ENCODE measurements around the gene FAM53B.
"Not testable (repeated sequence)": the region's sequence is repeated elsewhere in the genome, so short reads cannot be mapped to it uniquely, and the experiment has no call there.

FAM53B gene, protein sequence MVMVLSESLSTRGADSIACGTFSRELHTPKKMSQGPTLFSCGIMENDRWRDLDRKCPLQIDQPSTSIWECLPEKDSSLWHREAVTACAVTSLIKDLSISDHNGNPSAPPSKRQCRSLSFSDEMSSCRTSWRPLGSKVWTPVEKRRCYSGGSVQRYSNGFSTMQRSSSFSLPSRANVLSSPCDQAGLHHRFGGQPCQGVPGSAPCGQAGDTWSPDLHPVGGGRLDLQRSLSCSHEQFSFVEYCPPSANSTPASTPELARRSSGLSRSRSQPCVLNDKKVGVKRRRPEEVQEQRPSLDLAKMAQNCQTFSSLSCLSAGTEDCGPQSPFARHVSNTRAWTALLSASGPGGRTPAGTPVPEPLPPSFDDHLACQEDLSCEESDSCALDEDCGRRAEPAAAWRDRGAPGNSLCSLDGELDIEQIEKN

DNA sequence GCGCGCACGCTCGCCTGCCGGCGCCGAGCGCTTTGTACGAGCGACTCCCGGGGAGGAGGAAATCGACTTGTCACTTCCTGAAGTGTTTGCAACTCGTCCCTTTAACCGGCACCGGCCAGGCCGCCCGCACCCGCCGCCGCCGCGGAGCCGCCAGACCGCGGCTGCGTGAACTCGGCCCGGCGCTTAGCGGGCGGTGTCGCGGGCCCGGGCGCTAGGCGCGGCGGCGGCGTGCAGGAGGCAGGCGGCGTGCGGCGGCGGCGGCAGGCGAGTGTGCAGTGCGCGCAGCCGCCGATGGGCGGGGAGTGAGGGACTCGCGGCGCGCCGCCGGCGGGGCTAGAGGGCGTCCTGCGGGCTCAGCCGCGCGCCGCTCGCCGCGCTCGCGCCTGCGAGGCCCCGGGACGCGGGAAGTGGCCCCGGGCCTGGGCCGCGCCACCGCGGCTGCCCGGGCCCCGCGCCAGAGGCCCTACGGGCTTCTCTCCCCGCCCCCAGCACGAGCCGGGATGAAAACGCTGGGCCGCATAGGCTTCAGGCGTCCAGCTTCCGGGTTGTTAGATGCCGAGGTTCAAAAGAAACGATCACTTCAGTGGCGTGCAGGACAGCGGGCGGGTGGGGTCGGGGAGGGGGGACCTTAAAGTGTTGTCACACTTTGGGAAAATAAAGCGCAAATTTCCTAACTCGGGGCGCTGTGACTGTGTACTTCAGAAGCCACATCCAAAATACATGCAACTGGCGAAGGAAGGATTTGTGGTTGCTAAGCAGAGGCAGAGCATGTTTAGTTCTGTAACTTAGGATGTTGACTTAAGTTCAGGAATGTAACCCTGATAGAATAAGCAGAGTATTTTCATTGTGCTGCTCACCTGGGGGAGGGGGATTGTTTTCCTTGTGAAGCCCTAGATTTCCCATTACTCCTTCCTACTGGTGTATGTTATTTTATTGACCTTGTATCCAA lies at the start of gene FAM53B:
TSS of gene FAM53B (minus strand) at position 277 of the 949 bp plus-strand sequence. CDS start 37,665 bp downstream, outside the sequence.
- Histone ChIP-seq H3K4me1 (peaks cover 40 to 44% (median 43%) of the 10 kb centered on the region in 10 experiments), H4K20me1 (peaks cover 0 to 32% (median 13%) of the 10 kb centered on the region in 11 experiments; a peak in 15 of 22 replicates), H3K27me3 (no peaks in the 10 kb centered on the region), H3K4me3 (peak within 1 kb of the TSS; percentile 74 to 98 (median 92)), H3K36me3 (peaks cover 0 to 16% (median 4%) of the 10 kb centered on the region in 11 experiments; a peak in 6 of 22 replicates), H3K27ac (peak within 1 kb of the TSS; percentile 59 to 94 (median 92)), H3K4me2 (peak within 1 kb of the TSS; percentile 80 to 97 (median 94)), H3K9ac (peak within 1 kb of the TSS; percentile 86 to 96 (median 93)), H3K9me3 (replicated peaks in 1 of 11) (no peaks in the 10 kb centered on the region)
- TF ChIP-seq Cebpa-rat (IDR thresholded peaks at IDR 0.05), result no peak

DNA sequence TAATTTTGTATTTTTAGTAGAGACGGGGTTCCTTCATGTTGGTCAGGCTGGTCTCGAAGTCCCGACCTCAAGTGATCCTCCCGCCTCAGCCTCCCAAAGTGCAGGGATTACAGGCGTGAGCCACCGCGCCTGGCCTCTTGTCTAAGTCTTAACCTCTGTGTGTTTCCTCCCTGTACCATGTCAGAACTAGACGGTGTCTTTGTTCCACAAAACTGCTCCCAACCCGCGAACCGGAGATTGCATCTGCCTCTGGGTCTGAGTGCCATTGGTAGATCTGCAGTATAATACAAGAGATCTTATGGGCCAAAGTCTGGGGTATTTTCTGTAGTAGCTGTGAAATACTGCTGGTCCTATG lies 48.8 kb upstream of the FAM53B start:
- Histone ChIP-seq H3K4me1 (peaks cover 6 to 16% (median 8%) of the 10 kb centered on the region in 10 experiments; a peak in 17 of 20 replicates), H3K9me3 (replicated peaks in 1 of 11) (no peaks in the 10 kb centered on the region), H4K20me1 (peaks cover 0 to 26% (median 0%) of the 10 kb centered on the region in 11 experiments; a peak in 7 of 22 replicates), H3K27me3 (no peaks in the 10 kb centered on the region), H3K36me3 (peaks cover 7 to 23% (median 15%) of the 10 kb centered on the region in 11 experiments; a peak in 20 of 22 replicates), H3K27ac (no peak overlapping the region), H3K4me3 (peak overlapping the region in 7 of 10 experiments; percentile 77 to 100 (median 93); a peak in 9 of 20 replicates), H3K9ac (peak overlapping the region in 1 of 11 experiments; percentile 96; a peak in 1 of 22 replicates), H3K4me2 (peak overlapping the region; percentile 76 to 97 (median 87); a peak in 18 of 22 replicates)
- TF ChIP-seq Cebpa-rat (IDR thresholded peaks at IDR 0.05), result no peak

DNA sequence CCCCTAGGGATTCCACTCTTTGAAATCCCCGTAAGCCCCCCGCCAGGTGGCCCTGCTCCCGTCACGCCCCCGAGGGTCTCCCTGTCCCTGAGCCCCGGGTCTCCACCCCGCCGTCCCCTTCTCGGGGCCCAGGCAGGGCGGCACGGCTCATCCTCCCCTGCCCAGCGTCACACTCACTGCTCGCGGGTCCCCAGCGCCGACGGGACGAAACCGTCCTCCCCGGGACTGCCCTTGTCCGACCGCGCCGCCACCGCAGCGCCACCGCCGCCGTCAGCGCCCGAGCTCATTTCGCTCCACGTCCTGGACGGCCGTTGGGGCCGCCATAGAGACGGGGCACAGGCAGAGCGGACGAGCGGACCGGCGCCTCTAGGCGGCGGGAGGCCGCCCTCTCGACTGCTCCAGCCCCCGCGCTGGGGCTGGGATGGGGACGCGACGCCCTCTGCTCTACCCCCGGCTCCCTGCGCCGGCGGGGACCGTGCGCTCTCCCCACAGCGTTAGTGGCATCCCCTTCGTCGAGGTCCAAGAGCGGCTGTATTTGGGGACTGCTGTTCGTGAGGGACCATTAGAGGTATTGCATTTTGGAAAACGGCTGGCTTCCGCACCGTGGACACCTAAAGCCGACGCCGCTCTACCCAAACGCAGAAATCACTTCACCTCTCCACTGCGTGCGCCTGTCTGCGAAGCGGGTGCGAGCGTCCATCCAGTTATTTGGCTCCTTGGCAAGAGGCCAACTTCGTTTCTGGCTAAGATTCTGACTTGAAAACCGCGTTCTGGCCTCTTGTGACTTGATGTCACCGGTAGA lies 47.6 kb upstream of the FAM53B start, which contains the start of gene EEF1AKMT2:
TSS of gene EEF1AKMT2 (minus strand) at position 341 of the 802 bp plus-strand sequence. CDS start at position 287, 54 bp downstream.
- peak within 1 kb of the TSS; percentile 86 to 99 (median 93) for H3K9ac ChIP-seq
- peaks cover 15 to 36% (median 26%) of the 10 kb centered on the region in 11 experiments; a peak in 21 of 22 replicates for H3K36me3 ChIP-seq
- H3K27me3 ChIP-seq, result no peaks in the 10 kb centered on the region
- peak within 1 kb of the TSS; percentile 81 to 95 (median 91) for H3K27ac ChIP-seq
- peak within 1 kb of the TSS; percentile 76 to 97 (median 87) for H3K4me2 ChIP-seq
- H3K4me1 ChIP-seq, result peaks cover 6 to 16% (median 8%) of the 10 kb centered on the region in 10 experiments; a peak in 17 of 20 replicates
- peak within 1 kb of the TSS; percentile 77 to 100 (median 94) for H3K4me3 ChIP-seq
- H3K9me3 ChIP-seq (replicated peaks in 1 of 11), result no peaks in the 10 kb centered on the region
- TF ChIP-seq Cebpa-rat (IDR thresholded peaks at IDR 0.05), result no peak
- peaks cover 0 to 28% (median 0%) of the 10 kb centered on the region in 11 experiments; a peak in 7 of 22 replicates for H4K20me1 ChIP-seq

DNA sequence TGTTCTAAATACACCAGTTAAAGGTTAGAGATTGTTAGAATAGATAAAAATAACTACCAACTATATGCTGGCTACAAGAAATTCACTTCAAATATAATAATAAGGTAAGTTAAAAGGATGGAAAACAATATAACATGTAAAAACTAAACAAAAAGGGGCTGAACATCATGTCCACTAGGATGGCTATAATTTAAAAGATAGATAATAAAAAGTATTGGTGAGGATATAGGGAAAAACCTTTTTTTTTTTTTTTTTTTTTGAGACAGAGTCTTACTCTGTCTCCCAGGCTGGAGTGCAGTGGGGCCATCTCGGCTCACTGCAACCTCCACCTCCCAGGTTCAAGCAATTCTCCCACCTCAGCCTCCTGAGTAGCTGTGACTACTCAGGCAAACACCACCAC lies 38.7 kb upstream of the FAM53B start:
- H3K4me1 ChIP-seq; H3K9me3 ChIP-seq (replicated peaks in 1 of 11); H3K9ac ChIP-seq; H3K4me2 ChIP-seq; H3K27me3 ChIP-seq; H3K4me3 ChIP-seq; H3K27ac ChIP-seq; H4K20me1 ChIP-seq: not testable (repeated sequence)
- peaks cover 52 to 97% (median 76%) of the 10 kb centered on the region in 11 experiments for H3K36me3 ChIP-seq

DNA sequence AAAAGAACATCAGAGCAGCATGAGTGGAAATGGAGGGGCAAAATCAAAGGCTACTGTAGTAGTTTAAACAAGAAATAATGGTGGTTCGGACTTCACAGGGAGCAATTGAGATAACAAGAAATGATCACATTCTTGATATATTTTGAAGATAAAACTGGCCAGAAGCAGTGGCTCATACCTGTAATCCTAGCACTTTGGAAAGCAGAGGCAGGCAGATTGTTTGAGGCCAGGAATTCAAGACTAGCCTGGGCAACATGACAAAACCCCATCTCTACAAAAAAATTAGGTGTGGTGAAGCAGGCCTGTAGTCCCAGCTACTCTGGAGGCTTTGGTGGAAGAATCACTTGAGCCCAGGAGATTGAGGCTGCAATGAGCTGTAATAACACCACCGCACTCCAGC lies 24.6 kb upstream of the FAM53B start:
- TF ChIP-seq Cebpa-rat (IDR thresholded peaks at IDR 0.05), result no peak
- no peak overlapping the region for H3K27ac ChIP-seq
- H3K9me3 ChIP-seq (replicated peaks in 1 of 11), result peaks cover 19 to 28% (median 24%) of the 10 kb centered on the region in 11 experiments; a peak in 20 of 22 replicates
- no peaks in the 10 kb centered on the region for H3K27me3 ChIP-seq
- no peaks in the 10 kb centered on the region for H3K4me1 ChIP-seq
- peaks cover 42 to 90% (median 64%) of the 10 kb centered on the region in 11 experiments for H3K36me3 ChIP-seq
- no peak overlapping the region for H3K4me2 ChIP-seq
- no peaks in the 10 kb centered on the region for H4K20me1 ChIP-seq
- H3K4me3 ChIP-seq, result no peak overlapping the region
- no peak overlapping the region for H3K9ac ChIP-seq

DNA sequence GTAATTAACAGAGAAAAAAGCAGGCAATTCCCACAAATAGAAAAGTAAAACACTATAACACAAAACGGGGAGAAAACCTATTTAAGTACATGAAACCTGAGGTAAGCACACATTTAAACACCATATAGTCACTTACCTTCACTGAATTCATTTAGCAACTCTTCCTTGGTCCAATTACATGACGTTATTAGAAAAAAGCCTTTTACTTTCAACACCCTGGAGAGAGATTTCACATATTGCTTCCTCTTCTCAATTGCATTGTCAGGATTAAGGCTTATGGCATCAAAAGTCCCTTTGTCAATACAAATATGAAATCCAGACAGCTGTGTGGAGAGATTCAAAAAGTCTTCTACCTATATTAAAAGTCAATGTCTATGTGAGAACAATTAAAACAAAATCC lies 21.1 kb upstream of the FAM53B start:
- Histone ChIP-seq H3K27ac (no peak overlapping the region), H3K36me3 (peaks cover 34 to 79% (median 58%) of the 10 kb centered on the region in 11 experiments), H3K27me3 (no peaks in the 10 kb centered on the region), H3K4me1 (no peaks in the 10 kb centered on the region), H3K9me3 (replicated peaks in 1 of 11) (no peaks in the 10 kb centered on the region), H4K20me1 (no peaks in the 10 kb centered on the region), H3K9ac (no peak overlapping the region), H3K4me2 (no peak overlapping the region), H3K4me3 (no peak overlapping the region)
- TF ChIP-seq Cebpa-rat (IDR thresholded peaks at IDR 0.05), result no peak

DNA sequence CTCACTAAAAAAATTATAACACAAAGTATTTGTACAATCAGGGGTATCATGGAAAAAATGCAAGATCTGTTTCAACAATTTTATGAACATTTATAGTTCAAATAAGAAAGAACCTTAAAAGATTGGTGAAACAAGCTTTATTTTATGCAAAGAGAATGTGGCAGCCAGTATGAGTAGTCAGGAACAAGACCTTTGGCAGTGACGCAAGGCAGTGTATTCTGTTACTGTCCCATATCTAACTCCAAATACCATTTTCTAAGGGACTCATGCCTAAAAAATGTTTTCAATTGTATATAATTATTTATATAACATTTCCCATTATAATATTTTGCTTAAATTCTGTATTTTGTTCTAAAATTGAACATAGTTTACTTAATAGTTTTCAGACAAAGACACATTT lies 19.1 kb upstream of the FAM53B start:
- Histone ChIP-seq H4K20me1 (no peaks in the 10 kb centered on the region), H3K27me3 (no peaks in the 10 kb centered on the region), H3K36me3 (peaks cover 37 to 86% (median 55%) of the 10 kb centered on the region in 11 experiments), H3K9me3 (replicated peaks in 1 of 11) (no peaks in the 10 kb centered on the region), H3K4me1 (peaks cover 0 to 4% (median 2%) of the 10 kb centered on the region in 10 experiments; a peak in 13 of 20 replicates), H3K4me2 (no peak overlapping the region), H3K27ac (no peak overlapping the region), H3K4me3 (no peak overlapping the region), H3K9ac (no peak overlapping the region)
- no peak for TF ChIP-seq Cebpa-rat (IDR thresholded peaks at IDR 0.05)

DNA sequence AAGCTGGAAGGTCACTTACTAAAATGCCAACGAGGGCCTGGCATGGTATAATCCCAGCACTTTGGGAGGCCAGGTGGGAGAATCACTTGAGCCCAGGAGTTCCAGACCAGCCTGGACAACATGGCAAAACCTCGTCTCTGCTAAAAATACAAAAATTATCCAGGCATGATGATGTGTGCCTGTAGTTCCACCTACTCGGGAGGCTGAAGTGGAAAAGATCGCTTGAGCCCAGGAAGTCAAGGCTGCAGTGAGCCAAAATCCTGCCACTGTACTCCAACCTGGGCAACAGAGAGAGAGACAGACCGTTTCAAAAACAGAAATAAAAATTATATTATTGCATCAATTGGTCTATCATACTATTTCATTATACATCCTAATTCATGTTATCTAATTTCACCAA lies 18.1 kb upstream of the FAM53B start:
- Histone ChIP-seq H4K20me1 (no peaks in the 10 kb centered on the region), H3K4me2 (no peak overlapping the region), H3K27me3 (no peaks in the 10 kb centered on the region), H3K36me3 (peaks cover 34 to 83% (median 55%) of the 10 kb centered on the region in 11 experiments), H3K4me1 (peaks cover 0 to 14% (median 11%) of the 10 kb centered on the region in 10 experiments; a peak in 16 of 20 replicates), H3K9me3 (replicated peaks in 1 of 11) (no peaks in the 10 kb centered on the region), H3K9ac (no peak overlapping the region), H3K27ac (no peak overlapping the region), H3K4me3 (no peak overlapping the region)
- no peak for TF ChIP-seq Cebpa-rat (IDR thresholded peaks at IDR 0.05)

Data from BLaER1 treated with 17β-estradiol and CSF1 and Interleukin-3, amounts not matched to agents 10 nM and 100 nM (cell line).